Prostate gland (tissue), 2 donors: ENCODE data around the gene CCDC107.
"Not testable (repeated sequence)": the region's sequence is repeated elsewhere in the genome, so short reads cannot be mapped to it uniquely, and the experiment has no call there.

ENCODE experiments used
- POLR2AphosphoS5 ChIP-seq: sonication (generic); formaldehyde crosslinking; IDR thresholded peaks from one replicate; pipeline ENCODE4 v1.6.1; 2017; ENCODE audit warnings: antibody characterized with exemption
- TF ChIP-seq, protein P1 (sequence below), 4 experiments: fragments of 200-600 bp in 2 of 4; fragments of 450-650 bp in 2 of 4; sonication (generic) in 2 of 4; IDR thresholded peaks; 1 replicate in 3 of 4; 2 replicates in 1 of 4; pipeline ENCODE4 v1.5.1; 2016 to 2019; ENCODE audit warnings: antibody characterized with exemption in 4 of 4, mild to moderate bottlenecking in 2 of 4, moderate library complexity in 2 of 4

DNA sequence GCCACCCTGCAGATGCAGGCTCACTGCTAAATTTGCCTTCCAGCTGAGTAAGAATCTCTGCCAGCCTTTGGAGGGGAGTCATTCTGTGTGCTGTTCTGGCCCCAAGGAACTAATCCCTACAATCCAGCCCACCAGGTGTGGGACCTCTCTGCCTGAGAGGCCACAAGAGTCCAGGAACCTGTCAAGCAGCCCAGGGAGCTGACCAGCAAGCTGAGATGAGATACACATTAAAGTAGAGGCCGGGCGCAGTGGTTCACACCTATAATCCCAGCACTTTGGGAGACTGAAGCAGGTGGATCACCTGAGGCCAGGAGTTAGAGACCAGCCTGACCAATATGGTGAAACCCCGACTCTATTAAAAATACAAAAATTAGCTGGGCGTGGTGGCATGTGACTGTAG is 46.0 kb upstream of the CCDC107 start:
- not testable (repeated sequence) for TF ChIP-seq POLR2AphosphoS5
- TF ChIP-seq, protein P1, sequence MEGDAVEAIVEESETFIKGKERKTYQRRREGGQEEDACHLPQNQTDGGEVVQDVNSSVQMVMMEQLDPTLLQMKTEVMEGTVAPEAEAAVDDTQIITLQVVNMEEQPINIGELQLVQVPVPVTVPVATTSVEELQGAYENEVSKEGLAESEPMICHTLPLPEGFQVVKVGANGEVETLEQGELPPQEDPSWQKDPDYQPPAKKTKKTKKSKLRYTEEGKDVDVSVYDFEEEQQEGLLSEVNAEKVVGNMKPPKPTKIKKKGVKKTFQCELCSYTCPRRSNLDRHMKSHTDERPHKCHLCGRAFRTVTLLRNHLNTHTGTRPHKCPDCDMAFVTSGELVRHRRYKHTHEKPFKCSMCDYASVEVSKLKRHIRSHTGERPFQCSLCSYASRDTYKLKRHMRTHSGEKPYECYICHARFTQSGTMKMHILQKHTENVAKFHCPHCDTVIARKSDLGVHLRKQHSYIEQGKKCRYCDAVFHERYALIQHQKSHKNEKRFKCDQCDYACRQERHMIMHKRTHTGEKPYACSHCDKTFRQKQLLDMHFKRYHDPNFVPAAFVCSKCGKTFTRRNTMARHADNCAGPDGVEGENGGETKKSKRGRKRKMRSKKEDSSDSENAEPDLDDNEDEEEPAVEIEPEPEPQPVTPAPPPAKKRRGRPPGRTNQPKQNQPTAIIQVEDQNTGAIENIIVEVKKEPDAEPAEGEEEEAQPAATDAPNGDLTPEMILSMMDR (IDR thresholded peaks at IDR 0.05): not testable (repeated sequence)
